Measurements from ENCODE around the gene ZNF428. TPM values are rescaled to one million over a fixed set of nuclear protein-coding genes. Genes with fewer than 3 reads are reported as not detected.
A peak's percentile ranks its signal among the peaks of the same experiment; 100 is the strongest.

ZNF428 gene
- total and polyA plus RNA-seq, 2 of the 4 experiments (the other 2 are of a cell fraction): 9.9 to 32.3 TPM

DNA sequence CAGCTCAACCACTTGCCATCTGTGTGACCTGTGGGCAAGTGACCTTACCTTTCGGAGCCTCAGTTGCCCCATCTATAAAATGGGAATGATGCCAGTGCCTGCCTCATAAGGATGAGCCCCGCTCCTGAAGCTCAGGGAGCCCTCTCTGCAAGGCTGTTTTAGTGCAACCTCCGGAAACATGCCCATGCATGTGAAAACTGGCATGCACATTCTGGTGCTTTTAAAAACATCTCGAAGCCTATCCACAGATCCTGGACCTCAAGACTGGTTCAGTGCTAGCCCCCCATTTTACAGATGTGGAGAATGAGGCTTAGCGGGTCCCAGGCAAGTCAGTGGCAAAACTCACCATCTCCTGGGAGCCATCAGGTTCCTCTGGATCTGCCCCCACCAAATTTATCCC lies 14.6 kb upstream of the ZNF428 start:
- no peaks in the 10 kb centered on the region for H3K9me3 ChIP-seq (ENCODE audit: control insufficient read depth, insufficient read depth, low read length)
- no peak overlapping the region for H3K56ac ChIP-seq (ENCODE audit: extremely low read depth, insufficient read depth, low read length)
- H4K20me1 ChIP-seq (ENCODE audit: insufficient read depth, low read length): no peaks in the 10 kb centered on the region
- no peak for DNase-seq
- CTCF ChIA-PET: no interaction called here
- no peak overlapping the region for H3K18ac ChIP-seq (ENCODE audit: low read depth, low read length)
- H2BK15ac ChIP-seq (ENCODE audit: low read depth, low read length): no peak overlapping the region; the same call in 2 of the 3 replicates
- no peaks in the 10 kb centered on the region for H3K9me1 ChIP-seq (ENCODE audit: insufficient read depth, low read length)
- intact Hi-C loops (cut with micrococcal nuclease) (no loop called here), dilution Hi-C loops (cut with HindIII; ENCODE audit: low sequenced_read_pairs, unreplicated experiment) (no loop called here), in situ Hi-C loops (cut with MboI; ENCODE audit: low sequenced_read_pairs) (no loop called here)
- no peak overlapping the region for H3K4ac ChIP-seq (ENCODE audit: low read depth, low read length)
- H3K4me3 ChIP-seq (ENCODE audit: insufficient read depth, low read depth, low read length): no peak overlapping the region
- H3K36me3 ChIP-seq (ENCODE audit: control insufficient read depth, insufficient read depth, low read length): no peaks in the 10 kb centered on the region
- H3K27ac ChIP-seq (ENCODE audit: insufficient read depth, low read length): no peak overlapping the region
- H3K14ac ChIP-seq (replicated peaks; ENCODE audit: low read depth, low read length): no peak overlapping the region
- H2BK20ac ChIP-seq (ENCODE audit: low read depth, low read length): no peak overlapping the region
- no TSS peak for BruUV-seq (replicated peaks)
- TF ChIP-seq BHLHE40 (IDR thresholded peaks at IDR 0.05; ENCODE audit: low read depth, low read length): no peak
- H3K4me2 ChIP-seq (ENCODE audit: low read depth, low read length): no peak overlapping the region
- H2BK5ac ChIP-seq (ENCODE audit: low read depth, low read length, poor library complexity, severe bottlenecking): no peak overlapping the region
- H4K8ac ChIP-seq (ENCODE audit: low read depth in 2 of 2, low read length in 2 of 2): no peak overlapping the region
- no peak overlapping the region for H4K5ac ChIP-seq (ENCODE audit: low read depth, low read length)
- 83% methylated on average over 1 of the region's 5 CpGs; no CpG with 5 or more reads in 1 of the 2 experiments for WGBS, 2 experiments (ENCODE audit: extremely low coverage in 2 of 2, insufficient read length in 1 of 2)
- H3K27me3 ChIP-seq (ENCODE audit: control insufficient read depth, insufficient read depth, low read length): peaks cover 25% of the 10 kb centered on the region
- H3K9ac ChIP-seq (ENCODE audit: low read depth, low read length): no peak overlapping the region
- H2BK120ac ChIP-seq (ENCODE audit: low read depth, low read length): no peak overlapping the region
- no peak overlapping the region for H2AK5ac ChIP-seq (ENCODE audit: low read depth, low read length)
- H2AFZ ChIP-seq (replicated peaks; ENCODE audit: low read length, poor library complexity): no peak overlapping the region
- POLR2A ChIA-PET (ENCODE audit: unreplicated experiment): no interaction called here
- no peak overlapping the region for H3K23ac ChIP-seq (ENCODE audit: low read depth, low read length)
- peak overlapping the region; percentile 50 for H2AK9ac ChIP-seq (replicated peaks; ENCODE audit: low read depth, low read length, poor library complexity)
- H4K91ac ChIP-seq (ENCODE audit: insufficient read depth, low read depth, low read length): no peak overlapping the region
- H3K4me1 ChIP-seq (ENCODE audit: control insufficient read depth, insufficient read depth, low read length): peaks cover 5% of the 10 kb centered on the region; the same call in 1 of the 2 replicates
- ATAC-seq (ENCODE audit: low read depth): no peak
- H3K79me1 ChIP-seq (ENCODE audit: low read depth in 1 of 2, low read length in 2 of 2): no peaks in the 10 kb centered on the region

Measured in IMR-90 (cell line).